ENCODE results near the gene ADGRG3.

DNA sequence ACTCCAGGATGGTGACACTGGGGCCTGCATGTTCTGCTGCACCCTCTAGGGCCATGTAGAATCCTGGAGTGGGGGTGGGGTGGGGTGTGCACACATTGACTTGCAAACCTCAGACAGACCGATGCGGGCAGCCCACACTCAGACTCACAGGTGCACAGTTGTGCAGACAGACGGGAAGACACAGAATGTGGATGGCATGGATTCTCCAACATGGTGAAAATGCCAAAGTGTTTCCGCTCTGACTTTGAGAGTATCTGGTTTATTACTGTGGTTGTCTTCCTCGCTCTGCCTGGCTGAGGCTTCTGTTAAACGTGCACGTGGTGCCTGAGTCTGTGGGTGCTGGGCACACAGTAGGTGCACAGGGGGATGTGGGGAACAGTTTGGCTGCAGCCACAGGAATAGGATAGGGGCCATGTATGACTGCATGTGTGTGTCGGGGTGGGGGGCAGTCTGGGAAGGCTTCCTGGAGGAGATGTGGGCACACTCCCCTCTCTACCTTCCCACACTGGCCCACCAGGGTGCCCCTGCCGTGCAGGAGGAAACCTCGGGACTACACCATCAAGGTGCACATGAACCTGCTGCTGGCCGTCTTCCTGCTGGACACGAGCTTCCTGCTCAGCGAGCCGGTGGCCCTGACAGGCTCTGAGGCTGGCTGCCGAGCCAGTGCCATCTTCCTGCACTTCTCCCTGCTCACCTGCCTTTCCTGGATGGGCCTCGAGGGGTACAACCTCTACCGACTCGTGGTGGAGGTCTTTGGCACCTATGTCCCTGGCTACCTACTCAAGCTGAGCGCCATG is 9.0 kb upstream of the ADGRG3 start:
- TF ChIP-seq EZH2phosphoT487 (IDR thresholded peaks at IDR 0.05; ENCODE audit: insufficient read depth, low read depth), result no peak
- TF ChIP-seq EZH2 (IDR thresholded peaks at IDR 0.05; ENCODE audit: insufficient read depth, poor library complexity, severe bottlenecking), result no peak
